Right atrium auricular region (tissue), 2 donors: ENCODE results near the gene CLCN5. TPM values are rescaled to one million over a fixed set of nuclear protein-coding genes. Genes with fewer than 3 reads are reported as not detected.

Experiments used
- DNase-seq: peaks from one replicate; pipeline ENCODE4 v3.0.0-alpha.2; 2019; ENCODE audit warnings: low spot score
- H3K27ac ChIP-seq, 2 donors: fragments of 200-600 bp; sonication (generic); 1 replicate in 1 of 2; 2 replicates in 1 of 2; pipeline ENCODE4 v1.5.1; 2016 to 2019
- H3K27me3 ChIP-seq, 2 donors: fragments of 200-600 bp; sonication (generic); one replicate each; pipeline versions ENCODE4 v1.5.1 to v1.6.0; 2017 to 2019
- H3K36me3 ChIP-seq: fragments of 200-600 bp; sonication (generic); one replicate; pipeline ENCODE4 v1.5.1; 2016
- H3K4me1 ChIP-seq, 2 donors: fragments of 200-600 bp; sonication (generic); one replicate each; pipeline versions ENCODE4 v1.5.1 to v1.6.0; 2017 to 2019
- H3K4me3 ChIP-seq, 2 donors: fragments of 200-600 bp; sonication (generic); 1 replicate in 1 of 2; 2 replicates in 1 of 2; pipeline ENCODE4 v1.5.1; 2017 to 2019; ENCODE audit warnings: mild to moderate bottlenecking in 1 of 2, moderate library complexity in 1 of 2
- H3K9me3 ChIP-seq, 2 donors: fragments of 200-600 bp; sonication (generic); one replicate each; pipeline ENCODE4 v1.5.1; 2019
- CTCF ChIP-seq, 2 donors: fragments of 200-600 bp; sonication (generic); IDR thresholded peaks; one replicate each; pipeline ENCODE4 v1.5.1; 2019; ENCODE audit warnings: antibody characterized with exemption in 2 of 2
- total RNA-seq, 2 donors: library from RNA; depleted of rRNA; stranded (reverse); fragments of >200 nt; gene quantifications; one replicate each; pipeline ENCODE4 v1.1.0, GENCODE V29; 2016

CLCN5 gene
- total RNA-seq, 2 donors from 2014 or later, result 1.9 to 3.1 TPM

- DNase-seq, result no peak
Measured at GRCh38 chrX:50097071-50097470, 174.7 kb downstream of the CLCN5 start.

GRCh38 chrX:50098241-50098640 is 175.8 kb downstream of the CLCN5 start:
- H3K4me1 ChIP-seq, result no peaks in the 10 kb centered on the region
- no peak overlapping the region for H3K4me3 ChIP-seq
- no peak for TF ChIP-seq CTCF (IDR thresholded peaks at IDR 0.05)
- H3K27me3 ChIP-seq, result no peaks in the 10 kb centered on the region
- DNase-seq, result no peak
- H3K9me3 ChIP-seq, result no peaks in the 10 kb centered on the region
- no peak overlapping the region for H3K27ac ChIP-seq
- no peaks in the 10 kb centered on the region for H3K36me3 ChIP-seq

More at GRCh38 chrX:50097071-50097470, 174.7 kb downstream of the CLCN5 start:
- Histone ChIP-seq H3K4me1 (no peaks in the 10 kb centered on the region), H3K36me3 (no peaks in the 10 kb centered on the region), H3K9me3 (no peaks in the 10 kb centered on the region), H3K27me3 (no peaks in the 10 kb centered on the region), H3K27ac (no peak overlapping the region), H3K4me3 (no peak overlapping the region)
- no peak for TF ChIP-seq CTCF (IDR thresholded peaks at IDR 0.05)

- no peak overlapping the region for H3K27ac ChIP-seq
- no peaks in the 10 kb centered on the region for H3K36me3 ChIP-seq
- no peaks in the 10 kb centered on the region for H3K27me3 ChIP-seq
- DNase-seq, result no peak
- no peaks in the 10 kb centered on the region for H3K4me1 ChIP-seq
- TF ChIP-seq CTCF (IDR thresholded peaks at IDR 0.05), result no peak
- no peaks in the 10 kb centered on the region for H3K9me3 ChIP-seq
- no peak overlapping the region for H3K4me3 ChIP-seq
Measured at GRCh38 chrX:50098749-50099148, 176.4 kb downstream of the CLCN5 start.

GRCh38 chrX:50099331-50099730 is 176.9 kb downstream of the CLCN5 start:
- H3K27ac ChIP-seq, result no peak overlapping the region

GRCh38 chrX:50100188-50100587 is 177.8 kb downstream of the CLCN5 start:
- Histone ChIP-seq H3K27me3 (no peaks in the 10 kb centered on the region), H3K36me3 (no peaks in the 10 kb centered on the region), H3K4me1 (no peaks in the 10 kb centered on the region), H3K9me3 (no peaks in the 10 kb centered on the region), H3K4me3 (no peak overlapping the region), H3K27ac (no peak overlapping the region)
- peak in 1 of 2 donors; percentile 47 for TF ChIP-seq CTCF (IDR thresholded peaks at IDR 0.05)
- DNase-seq, result no peak

More at GRCh38 chrX:50099331-50099730, 176.9 kb downstream of the CLCN5 start:
- no peaks in the 10 kb centered on the region for H3K27me3 ChIP-seq
- H3K36me3 ChIP-seq, result no peaks in the 10 kb centered on the region
- no peaks in the 10 kb centered on the region for H3K9me3 ChIP-seq
- no peak overlapping the region for H3K4me3 ChIP-seq
- no peak for TF ChIP-seq CTCF (IDR thresholded peaks at IDR 0.05)
- no peak for DNase-seq
- no peaks in the 10 kb centered on the region for H3K4me1 ChIP-seq

GRCh38 chrX:50103176-50103575 is 180.8 kb downstream of the CLCN5 start:
- no peak for DNase-seq
- H3K27me3 ChIP-seq, result no peaks in the 10 kb centered on the region
- H3K27ac ChIP-seq, result no peak overlapping the region
- no peaks in the 10 kb centered on the region for H3K4me1 ChIP-seq
- no peaks in the 10 kb centered on the region for H3K36me3 ChIP-seq
- no peak for TF ChIP-seq CTCF (IDR thresholded peaks at IDR 0.05)
- no peaks in the 10 kb centered on the region for H3K9me3 ChIP-seq
- H3K4me3 ChIP-seq, result no peak overlapping the region
